SHP77 (cell line): ENCODE measurements around the gene ESPN.
A peak's percentile ranks its signal among the peaks of the same experiment; 100 is the strongest.

Experiments
- DNase-seq, 2 experiments: peaks; one replicate each; lab custom pipeline; 2025; lab: John Stamatoyannopoulos, UW

ESPN gene

DNA sequence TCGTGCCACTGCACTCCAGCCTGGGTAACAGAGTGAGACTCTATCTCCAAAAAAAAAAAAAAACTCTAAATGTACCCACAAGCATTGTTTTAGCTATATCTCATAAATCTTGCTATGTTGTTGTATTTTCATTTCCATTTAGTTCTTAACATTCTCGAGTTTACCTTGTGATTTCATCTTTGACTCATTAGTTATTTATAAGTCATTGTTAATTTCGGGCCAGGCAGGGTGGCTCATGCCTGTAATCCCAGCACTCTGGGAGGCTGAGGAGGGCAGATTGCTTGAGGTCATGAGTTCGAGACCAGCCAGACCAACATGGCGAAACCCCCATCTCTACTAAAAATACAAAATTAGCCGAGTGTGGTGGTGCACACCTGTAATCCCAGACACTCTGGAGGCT, 16.6 kb upstream of the ESPN start:
- no peak for DNase-seq

DNA sequence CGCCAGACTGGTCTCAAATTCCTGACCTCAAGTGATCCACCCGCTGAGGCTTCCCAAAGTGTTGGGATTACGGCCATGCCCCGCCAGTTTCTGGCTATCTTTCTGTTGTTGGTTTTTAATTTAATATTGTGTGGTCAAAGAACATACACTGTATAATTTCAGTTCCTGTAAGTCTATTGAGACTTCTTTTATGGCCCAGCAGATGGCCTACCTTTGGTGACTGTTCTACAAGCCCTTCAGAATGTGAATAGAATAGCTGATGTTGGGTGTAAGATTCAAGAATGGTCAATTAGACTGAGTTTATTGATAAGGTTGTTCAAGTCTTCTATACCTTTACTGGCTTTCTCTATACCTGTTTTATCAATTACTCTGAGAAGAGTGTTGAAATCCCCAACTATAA, 15.5 kb upstream of the ESPN start:
- no peak for DNase-seq

DNA sequence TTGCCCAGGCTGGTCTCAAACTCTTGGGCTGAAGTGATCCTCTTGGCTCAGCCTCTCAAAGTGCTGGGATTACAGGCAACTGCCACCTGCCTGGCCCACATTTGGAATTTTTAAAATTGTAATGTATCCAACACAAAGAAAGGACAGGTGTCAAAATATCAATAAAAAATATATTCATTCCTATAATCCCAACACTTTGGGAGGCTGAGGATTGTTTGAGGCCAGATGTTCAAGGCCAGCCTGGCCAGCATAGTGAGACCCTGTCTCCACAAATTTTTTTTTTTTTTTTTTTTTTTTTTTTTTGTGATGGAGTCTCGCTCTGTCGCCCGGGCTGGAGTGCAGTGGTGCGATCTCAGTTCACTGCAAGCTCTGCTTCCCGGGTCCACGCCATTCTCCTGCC, 14.8 kb upstream of the ESPN start:
- no peak for DNase-seq

DNA sequence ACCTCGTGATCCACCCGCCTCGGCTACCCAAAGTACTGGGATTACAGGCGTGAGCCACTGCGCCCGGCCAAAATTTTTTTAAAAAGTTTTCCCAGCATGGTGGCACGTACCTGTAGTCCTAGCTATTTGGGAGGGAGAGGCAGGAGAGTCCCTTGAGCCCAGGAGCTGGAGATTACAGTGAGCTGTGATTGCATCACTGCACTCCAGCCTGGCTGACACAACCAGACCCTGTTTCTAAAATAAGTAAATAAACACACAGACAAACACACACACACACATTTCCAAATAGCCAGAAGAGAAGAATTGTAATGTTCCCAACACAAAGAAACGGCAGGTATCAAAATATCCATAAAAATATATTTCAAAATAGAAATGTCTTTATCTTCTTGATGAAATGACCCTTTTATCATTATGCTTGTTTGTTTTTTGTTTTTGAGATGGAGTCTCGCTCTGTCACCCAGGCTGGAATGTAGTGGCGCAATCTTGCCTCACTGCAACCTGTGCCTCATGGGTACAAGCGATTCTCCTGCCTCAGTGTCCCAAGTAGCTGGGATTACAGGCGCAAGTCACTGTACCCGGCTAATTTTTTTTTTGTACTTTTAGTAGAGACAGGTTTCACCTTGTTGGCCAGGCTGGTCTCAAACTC, 14.2 kb upstream of the ESPN start:
- no peak for DNase-seq

DNA sequence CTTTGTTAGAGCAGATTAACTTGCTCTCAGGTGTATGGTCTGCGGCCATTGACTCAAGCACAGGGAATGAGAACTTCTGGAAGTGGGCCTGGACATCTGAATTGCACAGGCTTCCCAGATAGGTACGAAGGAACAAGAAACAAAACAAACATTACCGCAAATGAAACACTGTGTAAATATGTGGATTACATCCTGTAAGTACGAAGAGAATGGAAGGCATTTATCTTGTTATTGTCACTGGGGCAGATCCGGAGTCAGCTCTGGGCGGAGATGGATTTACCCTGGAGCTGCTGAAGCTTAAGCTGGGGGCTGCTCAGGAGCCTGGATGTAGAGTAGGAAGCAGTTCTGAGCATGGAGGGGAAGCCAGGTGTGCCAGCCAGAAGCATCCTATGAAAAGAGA, 11.7 kb upstream of the ESPN start:
- peak in 1 of 2 experiments; percentile 27 for DNase-seq

DNA sequence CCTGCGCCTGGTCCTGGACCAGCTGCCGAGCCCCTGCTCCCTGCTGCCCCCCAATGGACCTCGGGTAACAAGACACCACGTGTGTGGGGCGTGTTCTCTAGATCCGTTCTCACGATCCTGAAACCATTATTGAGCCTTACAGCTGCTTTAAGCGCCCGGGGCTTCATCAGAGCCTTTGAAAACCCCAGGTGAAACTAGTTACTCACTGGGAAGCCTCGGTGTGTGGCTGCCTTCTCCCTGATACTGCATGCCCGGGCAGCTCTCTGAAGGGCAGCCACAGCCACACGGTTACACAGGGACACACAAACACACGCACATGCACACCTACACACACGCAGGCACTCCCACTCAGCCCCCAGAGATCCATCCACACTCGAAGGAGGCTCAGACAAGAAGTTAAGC, 10.1 kb upstream of the ESPN start:
- DNase-seq: peak; percentile 41 to 64

DNA sequence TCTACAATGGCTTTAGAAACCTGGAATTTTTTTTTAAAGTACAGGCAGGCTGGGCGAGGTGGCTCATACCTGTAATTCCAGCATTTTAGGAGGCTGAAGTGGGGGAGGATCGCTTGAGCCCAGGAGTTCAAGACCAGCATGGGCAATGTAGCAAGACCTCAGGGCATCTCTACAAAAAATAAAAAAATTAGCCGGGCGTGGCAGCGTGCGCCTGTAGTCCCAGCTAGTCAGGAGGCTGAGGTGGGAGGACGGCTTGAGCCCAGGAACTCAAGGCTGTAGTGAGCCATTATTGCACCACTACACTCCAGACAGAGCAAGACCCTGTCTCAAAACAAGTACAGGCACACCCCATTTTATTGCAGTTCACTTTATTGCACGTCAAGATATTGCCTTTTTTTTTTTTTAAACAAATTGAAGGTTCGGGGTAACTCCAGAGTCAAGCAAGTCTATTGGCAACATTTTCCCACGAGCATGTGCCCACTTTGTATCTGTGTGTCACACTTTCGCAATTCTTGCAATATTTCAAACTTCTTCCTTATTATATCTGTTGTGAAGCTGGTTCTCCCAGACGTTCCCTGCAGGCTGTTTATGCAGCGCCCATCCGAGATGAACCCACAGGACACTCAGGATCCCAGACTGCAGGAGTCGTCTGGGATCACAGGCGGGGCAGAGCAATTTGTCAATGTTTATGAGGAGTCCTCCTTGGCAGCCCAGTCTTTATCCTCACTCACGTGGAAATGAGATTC, 9.5 kb upstream of the ESPN start:
- no peak for DNase-seq

DNA sequence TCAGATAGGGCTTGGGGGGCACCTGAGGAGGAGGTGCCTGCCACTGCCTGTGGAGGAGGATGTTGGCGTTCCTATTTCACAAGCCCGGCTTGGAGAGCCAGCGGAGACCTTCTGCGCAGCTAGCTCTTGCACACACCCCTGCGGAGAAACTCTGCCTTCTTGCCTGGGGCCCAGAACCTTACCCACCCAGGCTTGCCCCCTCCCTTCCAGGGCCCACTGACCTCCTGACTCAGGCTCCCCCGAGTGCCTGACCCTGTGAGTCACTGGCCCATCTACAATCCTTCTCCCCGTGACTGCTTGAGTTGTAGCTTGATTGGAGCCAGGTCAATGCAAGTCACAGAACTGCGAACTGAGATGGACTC, 8.3 kb upstream of the ESPN start:
- DNase-seq: no peak

DNA sequence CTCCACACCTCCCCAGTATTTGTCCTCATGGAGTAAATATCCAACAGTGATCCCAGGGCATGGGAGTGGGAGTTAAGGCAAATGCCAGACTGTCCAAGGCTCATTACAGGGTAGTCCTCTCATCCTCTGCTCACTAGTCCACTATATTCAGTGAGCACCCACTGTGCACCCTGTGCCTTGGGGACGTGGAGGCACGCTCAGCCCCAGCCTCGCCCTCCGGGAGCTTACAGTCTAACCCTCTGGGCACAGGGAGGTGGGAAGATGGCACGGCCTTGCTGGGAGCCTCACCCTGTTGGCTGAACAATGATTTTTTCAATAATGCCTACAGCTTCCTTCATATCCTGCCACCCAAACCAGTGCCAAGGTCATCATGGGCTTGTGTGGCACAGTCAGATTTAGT, 7.7 kb upstream of the ESPN start:
- DNase-seq: no peak

DNA sequence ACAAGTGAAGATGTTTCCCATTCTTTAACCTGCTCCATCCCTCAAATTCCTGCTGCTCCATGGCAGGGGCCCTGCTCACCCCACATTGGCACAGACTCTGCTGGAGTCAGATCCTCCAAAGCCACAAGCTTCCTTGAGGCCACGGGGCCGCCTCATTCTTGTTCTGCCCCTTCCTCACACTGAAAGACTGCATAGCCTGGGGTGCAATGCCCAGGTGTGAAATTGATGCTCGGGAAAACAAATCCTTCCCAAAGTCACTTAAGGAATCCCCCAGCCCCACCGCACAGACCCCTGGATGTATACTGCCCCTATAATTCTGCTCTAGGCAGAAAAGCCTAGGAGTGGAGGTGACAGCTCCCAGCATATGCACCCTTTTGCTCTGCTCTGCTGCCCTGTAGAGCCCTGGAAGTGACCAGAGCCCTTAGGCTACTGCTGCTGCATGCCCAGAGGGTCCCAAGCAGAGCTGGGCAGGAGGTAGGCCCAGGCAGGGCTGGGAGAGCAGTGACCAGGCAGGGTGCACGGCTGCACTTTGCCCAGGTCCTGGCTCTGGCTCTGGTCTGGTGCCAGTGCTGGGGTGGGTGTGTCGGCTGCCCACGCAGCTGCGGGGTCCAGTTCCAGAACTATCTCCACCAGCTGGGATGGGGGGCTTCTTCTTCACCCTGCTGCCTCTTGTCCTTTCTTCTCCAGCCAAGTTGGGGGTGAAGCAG, 6.5 kb upstream of the ESPN start:
- DNase-seq: no peak

DNA sequence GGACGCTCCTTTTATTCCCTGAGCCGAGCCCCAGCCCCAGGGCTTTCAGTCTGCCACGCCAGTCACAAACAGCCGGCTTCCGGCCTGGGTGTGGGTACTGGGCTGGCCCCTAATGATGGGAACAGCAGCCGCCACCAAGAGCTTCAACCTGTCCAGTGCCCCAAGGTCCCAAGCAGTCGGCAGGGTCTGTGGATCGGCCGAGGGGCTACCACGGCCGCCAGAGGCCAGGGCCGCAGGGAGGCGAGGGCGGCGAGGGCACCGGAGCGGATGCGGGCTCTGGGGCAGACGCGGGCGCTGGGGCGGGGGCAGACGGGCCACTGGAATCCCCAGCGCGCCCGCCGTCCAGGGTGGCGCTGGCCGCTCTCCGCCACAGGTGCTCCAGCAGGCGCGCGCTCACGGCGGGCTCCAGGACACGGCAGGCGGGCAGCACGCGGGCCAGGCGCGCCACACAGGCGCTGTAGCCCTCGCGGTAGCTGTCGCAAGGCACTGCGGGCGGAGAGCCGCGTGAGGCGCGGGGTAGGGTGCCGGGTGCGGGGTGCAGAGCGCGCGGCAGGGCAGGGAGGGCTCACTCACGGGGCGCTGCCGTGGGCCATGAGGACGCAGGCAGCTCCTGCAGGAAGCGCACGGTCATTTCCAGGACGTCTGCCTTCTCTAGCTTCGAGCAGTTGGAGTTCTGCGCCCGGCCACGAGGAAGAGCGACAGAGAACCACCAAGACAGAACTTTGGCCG, 5.7 kb upstream of the ESPN start:
- no peak for DNase-seq

DNA sequence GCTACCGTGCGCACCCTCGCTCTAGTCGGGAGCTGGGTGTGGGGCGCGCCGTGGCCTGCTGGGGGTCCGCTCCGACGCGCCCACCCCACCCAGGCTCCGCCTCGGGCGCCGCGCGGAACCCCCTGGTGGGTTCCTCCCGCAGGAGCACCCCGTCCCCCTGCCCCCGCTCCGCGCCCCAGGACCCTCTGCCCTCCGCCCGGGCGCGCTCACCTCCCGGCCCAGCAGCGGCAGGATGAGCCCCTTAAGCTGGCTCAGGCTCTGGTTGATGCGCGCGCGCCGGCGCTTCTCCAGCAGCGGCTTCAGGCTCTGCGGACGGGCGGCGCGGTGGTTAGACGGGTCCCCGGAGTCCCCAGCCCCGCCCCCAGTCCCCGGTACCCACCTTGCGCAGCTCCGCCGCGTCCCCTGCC, 5.2 kb upstream of the ESPN start:
- no peak for DNase-seq

DNA sequence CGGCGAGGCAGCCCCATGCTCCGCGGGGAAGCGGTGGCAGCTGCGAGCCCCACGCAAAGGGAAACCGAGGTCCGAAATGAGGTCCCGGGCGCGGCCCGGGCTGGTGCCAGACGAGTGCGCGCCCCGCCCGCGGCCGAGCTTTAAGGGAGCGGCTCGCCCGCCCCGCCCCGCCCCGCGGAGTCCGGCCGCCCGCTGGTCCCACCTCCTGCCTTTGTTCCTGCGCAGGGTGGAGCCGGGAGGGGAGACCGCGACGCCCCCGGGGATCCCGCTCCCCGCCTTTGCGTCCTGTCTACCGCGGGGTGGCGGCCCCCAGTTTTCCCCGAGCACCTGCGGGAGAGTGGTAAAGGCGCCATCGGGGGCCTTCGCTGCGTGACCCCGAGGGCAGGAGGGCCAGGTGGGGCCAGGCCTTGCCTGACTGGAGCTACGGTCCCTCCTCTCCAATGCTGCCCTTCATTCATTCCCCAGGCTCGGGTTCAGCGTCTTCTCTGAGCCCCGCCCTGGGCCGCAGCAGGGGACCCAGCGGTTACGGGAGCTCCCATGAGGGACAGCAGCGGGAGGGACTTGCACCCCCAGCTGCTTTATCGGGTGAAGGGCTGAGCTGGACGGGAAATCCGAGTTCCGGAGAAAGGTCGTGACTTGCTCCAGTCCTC, 4.6 kb upstream of the ESPN start, which contains the start of gene HES2:
TSS of gene HES2 (minus strand) at position 116 of the 650 bp plus-strand sequence. CDS start at position 17, 99 bp downstream.
- no peak for DNase-seq

DNA sequence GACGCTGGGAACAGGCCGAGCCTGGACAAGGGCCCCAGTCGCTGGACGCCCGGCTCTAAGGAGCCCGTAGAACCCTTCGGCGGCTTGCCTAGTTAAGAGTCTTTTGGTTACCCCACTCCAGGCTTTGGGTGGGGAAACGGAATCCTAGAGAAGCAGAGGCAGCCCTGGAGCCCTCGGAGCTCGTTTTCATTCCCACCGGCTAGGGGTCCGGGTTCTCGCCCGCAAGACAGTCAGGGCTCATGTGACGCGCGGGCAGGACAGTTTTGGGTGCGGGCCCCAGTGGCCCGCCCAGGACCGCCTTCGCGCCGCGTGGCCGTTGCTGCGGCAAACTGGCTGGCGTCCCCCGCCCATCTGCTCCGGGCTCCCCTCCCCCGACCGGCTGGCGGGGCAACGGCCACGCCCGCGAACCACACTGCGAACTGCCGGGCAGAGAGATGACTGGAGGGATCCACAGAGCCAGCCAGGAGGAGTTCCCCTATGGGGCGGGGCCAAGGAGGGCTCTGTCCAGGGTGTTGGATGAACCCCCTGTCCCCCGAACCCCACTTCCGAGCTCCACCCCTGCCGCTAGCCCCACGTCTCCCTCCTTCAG, 4.0 kb upstream of the ESPN start:
- no peak for DNase-seq

DNA sequence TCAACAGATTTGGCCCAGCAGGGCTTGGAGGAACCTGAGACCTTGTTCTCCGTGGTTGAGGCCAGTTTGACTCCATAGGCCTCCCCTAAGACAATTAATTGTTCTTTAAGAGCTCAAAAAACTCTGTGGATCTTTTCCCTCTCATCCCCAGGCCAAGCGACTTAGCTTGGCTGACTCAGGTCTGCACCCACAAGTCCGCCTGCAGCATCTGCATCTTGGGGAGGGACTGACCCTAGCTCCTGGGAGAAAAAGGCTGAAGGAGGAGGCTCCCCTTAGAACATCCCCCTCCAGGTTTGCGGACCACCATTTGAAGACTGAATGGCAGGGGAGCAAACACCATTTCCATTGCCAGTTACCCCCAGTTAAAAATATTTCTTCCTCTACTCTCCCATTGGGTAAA, 3.3 kb upstream of the ESPN start:
- no peak for DNase-seq

DNA sequence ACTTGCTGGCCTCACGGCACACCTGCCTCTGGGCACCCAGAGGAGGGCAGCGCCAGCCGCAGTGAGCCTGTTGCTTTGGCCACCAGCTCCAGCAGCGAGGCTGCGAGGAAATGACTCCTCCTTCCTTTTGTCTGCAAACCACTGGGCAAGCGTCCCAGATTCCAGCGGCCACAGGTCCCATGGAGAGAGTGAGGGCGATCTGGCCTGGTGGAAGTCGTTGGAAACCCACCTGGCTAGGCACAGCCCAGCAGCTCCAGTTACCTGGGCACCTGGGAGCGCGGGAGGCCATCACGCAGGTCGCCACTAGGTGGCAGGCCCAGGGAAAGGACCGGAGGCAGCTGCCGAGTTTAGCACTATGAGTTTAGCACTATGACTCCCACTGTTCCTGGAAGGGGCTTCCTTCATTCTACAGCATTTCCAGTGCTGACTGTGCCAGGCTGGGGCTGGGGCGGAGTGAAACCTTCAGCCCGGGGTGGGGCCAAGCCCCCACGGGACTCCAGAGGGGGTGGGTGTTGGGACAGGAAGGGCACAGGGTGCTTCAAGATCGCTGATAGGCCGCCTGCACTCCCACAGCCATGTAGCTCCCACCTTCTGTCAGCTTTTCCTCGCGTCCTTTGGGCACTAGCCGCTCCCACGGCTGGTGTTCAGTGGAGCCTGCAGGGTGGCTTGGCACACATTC, 1.1 kb upstream of the ESPN start:
- peak in 1 of 2 experiments; percentile 28 for DNase-seq

DNA sequence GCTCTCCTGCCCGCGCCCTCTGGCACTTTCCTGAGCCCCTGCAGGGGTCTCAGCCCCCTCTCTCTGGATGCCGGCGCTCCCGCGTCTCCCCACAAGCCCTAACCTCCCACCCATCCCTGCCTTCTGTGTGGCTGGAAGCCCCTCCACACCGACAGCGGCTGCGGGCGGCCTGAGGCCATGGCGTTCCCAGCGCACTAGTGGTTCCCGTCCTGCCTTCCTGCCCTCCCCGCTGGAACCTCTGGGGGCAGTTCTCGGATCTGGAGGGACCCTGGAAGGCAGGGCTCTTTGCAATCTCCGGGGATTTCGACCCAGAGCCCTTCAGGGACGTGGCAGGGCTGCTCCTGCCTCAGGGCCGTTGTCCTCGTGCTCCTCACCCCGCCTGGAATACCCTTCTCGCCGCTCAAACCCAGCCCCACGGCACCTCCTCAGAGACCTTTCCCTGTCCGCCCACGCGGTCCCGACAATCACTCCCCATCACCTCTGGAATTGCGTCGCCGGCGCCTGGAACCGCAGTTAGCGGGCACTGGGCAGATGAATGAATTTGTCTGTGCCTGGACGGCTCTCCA, 493 bp upstream of the ESPN start:
- no peak for DNase-seq

DNA sequence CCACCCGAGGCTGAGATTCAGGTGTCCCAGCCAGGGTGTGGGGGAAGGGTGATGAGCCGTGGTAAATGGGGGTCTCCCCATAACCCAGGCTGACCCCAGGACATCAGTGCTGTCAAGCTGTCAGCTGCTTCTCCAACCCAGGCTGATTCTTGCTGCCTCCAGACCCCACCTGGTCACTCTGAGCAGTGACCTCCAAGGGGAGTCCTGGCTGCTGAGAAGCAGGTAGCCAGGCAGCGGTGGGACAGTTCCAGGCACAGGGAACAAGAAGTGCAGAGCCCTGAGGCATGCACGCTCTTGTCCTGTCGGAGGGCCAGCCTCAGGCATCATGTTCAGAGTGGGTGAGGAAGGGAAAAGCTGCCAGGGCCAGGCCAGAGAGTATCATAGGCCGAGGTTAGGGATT, 1.1 kb downstream of the ESPN start:
- DNase-seq: no peak

DNA sequence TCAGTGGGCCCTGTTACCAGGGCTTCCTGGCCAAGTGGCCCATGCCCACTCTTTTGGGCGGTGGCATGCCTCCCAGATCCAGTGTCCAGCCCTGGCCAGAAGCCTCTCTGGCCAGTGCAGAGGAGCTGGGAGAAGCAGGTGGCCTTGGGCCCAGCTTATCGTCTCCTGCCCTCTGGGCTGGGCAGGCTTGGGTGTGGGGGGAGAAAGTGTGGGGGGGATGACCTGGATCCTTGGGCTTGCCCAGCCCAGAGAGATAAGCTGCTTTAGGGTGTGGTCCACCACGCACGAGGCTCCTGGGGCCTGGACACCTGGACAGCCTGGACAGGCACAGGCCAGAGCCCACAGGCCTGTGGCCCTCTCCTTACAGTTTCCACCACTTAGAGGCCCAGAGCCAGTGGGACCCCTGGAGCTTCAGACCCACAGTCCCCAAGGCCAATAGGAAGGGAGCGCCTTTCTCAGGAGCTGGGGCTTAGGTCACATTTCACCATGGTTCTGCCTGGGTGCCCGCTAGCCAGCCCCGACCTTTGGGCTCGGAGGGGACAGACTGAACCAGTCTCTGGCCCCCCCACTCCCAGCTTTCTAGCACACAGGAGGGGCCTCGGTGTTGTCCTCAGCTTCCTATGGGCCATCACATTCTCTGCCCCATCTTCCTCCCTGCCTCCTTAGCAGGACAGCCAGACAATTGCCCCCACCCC, 1.8 kb downstream of the ESPN start:
- no peak for DNase-seq

DNA sequence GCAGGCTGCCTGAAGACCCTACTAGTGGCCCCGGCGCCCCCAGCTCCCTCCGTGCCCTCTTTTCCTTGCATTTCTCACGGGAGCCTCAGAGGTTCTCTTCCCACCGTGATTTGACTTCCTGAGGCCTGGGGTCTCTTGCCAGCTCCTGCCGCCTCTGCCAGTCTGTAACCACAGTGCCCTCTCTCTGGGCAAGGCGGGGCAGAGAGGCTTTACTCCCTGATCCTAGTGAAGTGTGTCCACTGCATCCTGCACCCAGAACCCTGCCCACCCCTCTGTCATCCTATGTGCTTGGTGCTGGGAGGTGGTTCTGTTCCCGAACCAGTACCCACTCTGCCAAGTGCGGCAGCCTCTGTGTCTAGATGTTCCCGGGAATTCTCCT, 2.4 kb downstream of the ESPN start:
- no peak for DNase-seq
